HEK293 (cell line): ENCODE results near the gene RNASEH2A.

ENCODE experiments used
- OSR2 ChIP-seq: fragments of 450-650 bp; formaldehyde crosslinking; IDR thresholded peaks from 2 replicates; pipeline ENCODE4 v1.5.1; 2016; ENCODE audit warnings: missing biosample characterization, missing genetic modification characterization
- ZNF138 ChIP-seq: fragments of 450-650 bp; formaldehyde crosslinking; IDR thresholded peaks from 2 replicates; pipeline ENCODE4 v1.5.1; 2016; ENCODE audit warnings: missing biosample characterization, missing genetic modification characterization, borderline replicate concordance
- ZNF24 ChIP-seq: fragments of 450-650 bp; formaldehyde crosslinking; IDR thresholded peaks from 2 replicates; pipeline ENCODE4 v1.5.1; 2016; ENCODE audit warnings: missing biosample characterization, missing genetic modification characterization
- ZNF48 ChIP-seq: fragments of 450-650 bp; formaldehyde crosslinking; IDR thresholded peaks from 2 replicates; pipeline ENCODE4 v1.5.1; 2016; ENCODE audit warnings: missing biosample characterization, missing genetic modification characterization
- ZNF529 ChIP-seq: fragments of 450-650 bp; formaldehyde crosslinking; IDR thresholded peaks from 2 replicates; pipeline ENCODE4 v1.5.1; 2017; ENCODE audit warnings: missing genetic modification characterization, missing biosample characterization; ENCODE audit not compliant: insufficient replicate concordance
- ZNF580 ChIP-seq: fragments of 450-650 bp; formaldehyde crosslinking; IDR thresholded peaks from 2 replicates; pipeline ENCODE4 v1.5.1; 2016; ENCODE audit warnings: missing biosample characterization, missing genetic modification characterization
- ZNF664 ChIP-seq: fragments of 450-650 bp; formaldehyde crosslinking; IDR thresholded peaks from 2 replicates; pipeline ENCODE4 v1.5.1; 2016; ENCODE audit warnings: missing biosample characterization, missing genetic modification characterization
- TF ChIP-seq, protein P1 (sequence below): fragments of 450-650 bp; formaldehyde crosslinking; IDR thresholded peaks from 2 replicates; pipeline ENCODE4 v1.5.1; 2016; ENCODE audit warnings: missing biosample characterization, missing genetic modification characterization
- TF ChIP-seq, protein P2 (sequence below): fragments of 450-650 bp; formaldehyde crosslinking; IDR thresholded peaks from 2 replicates; pipeline ENCODE4 v1.5.1; 2016; ENCODE audit warnings: missing biosample characterization, missing genetic modification characterization
- TF ChIP-seq, protein P3 (sequence below): fragments of 450-650 bp; formaldehyde crosslinking; IDR thresholded peaks from 2 replicates; pipeline ENCODE4 v1.5.1; 2017; ENCODE audit warnings: missing biosample characterization, missing genetic modification characterization

DNA sequence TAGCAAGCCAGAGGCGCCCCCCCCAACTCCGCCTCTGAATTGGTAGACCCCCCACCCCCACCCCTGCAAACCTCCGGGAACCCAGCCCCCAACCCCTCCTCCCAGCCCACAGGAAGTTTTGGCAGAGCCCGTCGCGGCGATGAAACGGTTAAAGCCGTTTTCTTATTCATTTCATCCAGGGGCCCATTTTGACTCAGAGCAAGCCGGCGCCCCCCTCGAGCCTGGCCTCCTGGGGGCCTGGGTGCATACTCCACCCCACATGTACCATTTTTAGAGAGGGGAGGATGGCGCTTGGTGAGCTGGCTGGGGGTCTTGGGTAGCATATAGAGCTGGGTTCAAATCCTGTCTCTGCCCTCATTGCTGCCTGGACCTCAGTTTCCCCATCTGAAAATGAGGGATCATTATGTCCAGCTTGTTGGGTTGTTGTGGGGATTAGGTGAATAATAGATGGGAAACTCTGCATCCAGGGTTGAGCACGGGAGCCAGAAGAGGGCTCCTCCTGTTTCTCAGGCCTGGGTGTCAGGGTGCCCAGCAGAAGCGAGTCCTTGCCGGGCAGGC is 23.0 kb upstream of the RNASEH2A start:
- TF ChIP-seq, protein P1, sequence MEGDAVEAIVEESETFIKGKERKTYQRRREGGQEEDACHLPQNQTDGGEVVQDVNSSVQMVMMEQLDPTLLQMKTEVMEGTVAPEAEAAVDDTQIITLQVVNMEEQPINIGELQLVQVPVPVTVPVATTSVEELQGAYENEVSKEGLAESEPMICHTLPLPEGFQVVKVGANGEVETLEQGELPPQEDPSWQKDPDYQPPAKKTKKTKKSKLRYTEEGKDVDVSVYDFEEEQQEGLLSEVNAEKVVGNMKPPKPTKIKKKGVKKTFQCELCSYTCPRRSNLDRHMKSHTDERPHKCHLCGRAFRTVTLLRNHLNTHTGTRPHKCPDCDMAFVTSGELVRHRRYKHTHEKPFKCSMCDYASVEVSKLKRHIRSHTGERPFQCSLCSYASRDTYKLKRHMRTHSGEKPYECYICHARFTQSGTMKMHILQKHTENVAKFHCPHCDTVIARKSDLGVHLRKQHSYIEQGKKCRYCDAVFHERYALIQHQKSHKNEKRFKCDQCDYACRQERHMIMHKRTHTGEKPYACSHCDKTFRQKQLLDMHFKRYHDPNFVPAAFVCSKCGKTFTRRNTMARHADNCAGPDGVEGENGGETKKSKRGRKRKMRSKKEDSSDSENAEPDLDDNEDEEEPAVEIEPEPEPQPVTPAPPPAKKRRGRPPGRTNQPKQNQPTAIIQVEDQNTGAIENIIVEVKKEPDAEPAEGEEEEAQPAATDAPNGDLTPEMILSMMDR: no peak
- TF ChIP-seq, protein P2, sequence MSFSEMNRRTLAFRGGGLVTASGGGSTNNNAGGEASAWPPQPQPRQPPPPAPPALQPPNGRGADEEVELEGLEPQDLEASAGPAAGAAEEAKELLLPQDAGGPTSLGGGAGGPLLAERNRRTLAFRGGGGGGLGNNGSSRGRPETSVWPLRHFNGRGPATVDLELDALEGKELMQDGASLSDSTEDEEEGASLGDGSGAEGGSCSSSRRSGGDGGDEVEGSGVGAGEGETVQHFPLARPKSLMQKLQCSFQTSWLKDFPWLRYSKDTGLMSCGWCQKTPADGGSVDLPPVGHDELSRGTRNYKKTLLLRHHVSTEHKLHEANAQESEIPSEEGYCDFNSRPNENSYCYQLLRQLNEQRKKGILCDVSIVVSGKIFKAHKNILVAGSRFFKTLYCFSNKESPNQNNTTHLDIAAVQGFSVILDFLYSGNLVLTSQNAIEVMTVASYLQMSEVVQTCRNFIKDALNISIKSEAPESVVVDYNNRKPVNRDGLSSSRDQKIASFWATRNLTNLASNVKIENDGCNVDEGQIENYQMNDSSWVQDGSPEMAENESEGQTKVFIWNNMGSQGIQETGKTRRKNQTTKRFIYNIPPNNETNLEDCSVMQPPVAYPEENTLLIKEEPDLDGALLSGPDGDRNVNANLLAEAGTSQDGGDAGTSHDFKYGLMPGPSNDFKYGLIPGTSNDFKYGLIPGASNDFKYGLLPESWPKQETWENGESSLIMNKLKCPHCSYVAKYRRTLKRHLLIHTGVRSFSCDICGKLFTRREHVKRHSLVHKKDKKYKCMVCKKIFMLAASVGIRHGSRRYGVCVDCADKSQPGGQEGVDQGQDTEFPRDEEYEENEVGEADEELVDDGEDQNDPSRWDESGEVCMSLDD (tag by site-specific recombination): no peak
- TF ChIP-seq, protein P3, sequence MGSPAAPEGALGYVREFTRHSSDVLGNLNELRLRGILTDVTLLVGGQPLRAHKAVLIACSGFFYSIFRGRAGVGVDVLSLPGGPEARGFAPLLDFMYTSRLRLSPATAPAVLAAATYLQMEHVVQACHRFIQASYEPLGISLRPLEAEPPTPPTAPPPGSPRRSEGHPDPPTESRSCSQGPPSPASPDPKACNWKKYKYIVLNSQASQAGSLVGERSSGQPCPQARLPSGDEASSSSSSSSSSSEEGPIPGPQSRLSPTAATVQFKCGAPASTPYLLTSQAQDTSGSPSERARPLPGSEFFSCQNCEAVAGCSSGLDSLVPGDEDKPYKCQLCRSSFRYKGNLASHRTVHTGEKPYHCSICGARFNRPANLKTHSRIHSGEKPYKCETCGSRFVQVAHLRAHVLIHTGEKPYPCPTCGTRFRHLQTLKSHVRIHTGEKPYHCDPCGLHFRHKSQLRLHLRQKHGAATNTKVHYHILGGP (tag by site-specific recombination): no peak
- no peak for TF ChIP-seq ZNF138 (tag by site-specific recombination)
- no peak for TF ChIP-seq ZNF48 (tag by site-specific recombination)
- TF ChIP-seq OSR2: no peak
- no peak for TF ChIP-seq ZNF664 (tag by site-specific recombination)
- TF ChIP-seq ZNF529 (tag by site-specific recombination): no peak
- no peak for TF ChIP-seq ZNF24 (tag by site-specific recombination)
- TF ChIP-seq ZNF580 (tag by site-specific recombination): no peak
